NCI-H1105 treated with DMSO at 0.1 percent for 48 hours (cell line): ENCODE measurements around the gene SHROOM3.
"Not testable (repeated sequence)": the region's sequence is repeated elsewhere in the genome, so short reads cannot be mapped to it uniquely, and the experiment has no call there.

Experiments
- DNase-seq: peaks from one replicate; lab custom pipeline; 2025; lab: John Stamatoyannopoulos, UW

Gene SHROOM3

GRCh38 chr4:76723924-76724323, 288.9 kb downstream of the SHROOM3 start:
- DNase-seq: no peak

DNA sequence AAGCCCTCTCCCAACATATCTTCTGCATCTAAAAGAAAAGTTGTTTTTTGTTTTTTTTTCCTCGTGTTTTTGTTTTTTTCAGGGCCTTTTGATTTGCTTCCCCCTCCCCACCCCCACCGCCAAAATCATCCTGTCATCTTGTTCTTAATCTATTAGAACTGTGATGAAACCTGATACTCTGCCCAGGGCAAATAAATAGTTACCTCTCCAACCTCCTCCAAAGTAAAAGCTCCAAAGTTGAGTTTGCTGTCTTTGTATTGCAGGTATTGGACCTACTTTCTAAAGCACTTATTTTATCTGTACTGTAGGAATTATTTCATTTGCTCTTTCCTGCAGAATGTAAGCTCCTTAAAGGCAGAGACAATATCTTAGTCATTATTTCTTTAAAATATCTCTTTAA, 290.0 kb downstream of the SHROOM3 start:
- DNase-seq: peak; percentile 14

- no peak for DNase-seq
Observed at GRCh38 chr4:76726176-76726575, 291.1 kb downstream of the SHROOM3 start.

GRCh38 chr4:76726631-76727030, 291.6 kb downstream of the SHROOM3 start:
- no peak for DNase-seq

- not testable (repeated sequence) for DNase-seq
Observed at GRCh38 chr4:76727934-76728333, 292.9 kb downstream of the SHROOM3 start.

DNA sequence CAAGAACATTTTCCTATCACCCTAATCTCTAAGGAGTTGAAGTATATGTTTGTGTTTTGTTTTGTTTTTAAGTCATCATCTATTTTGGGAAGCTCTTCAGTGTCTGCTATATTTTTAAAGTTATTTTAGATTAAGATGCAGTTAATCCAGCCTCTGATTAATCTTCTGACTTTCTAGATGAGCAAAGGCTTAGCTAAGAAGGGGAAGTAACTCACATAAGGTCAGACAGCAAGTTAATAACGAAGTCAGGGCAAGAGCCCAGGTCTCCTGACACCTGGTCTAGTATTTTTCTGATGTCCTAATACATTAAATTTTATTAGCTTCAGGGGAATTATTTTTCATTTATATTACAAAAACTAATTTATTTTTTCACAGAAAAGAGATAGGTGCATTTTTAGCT, 294.4 kb downstream of the SHROOM3 start:
- DNase-seq: no peak

DNA sequence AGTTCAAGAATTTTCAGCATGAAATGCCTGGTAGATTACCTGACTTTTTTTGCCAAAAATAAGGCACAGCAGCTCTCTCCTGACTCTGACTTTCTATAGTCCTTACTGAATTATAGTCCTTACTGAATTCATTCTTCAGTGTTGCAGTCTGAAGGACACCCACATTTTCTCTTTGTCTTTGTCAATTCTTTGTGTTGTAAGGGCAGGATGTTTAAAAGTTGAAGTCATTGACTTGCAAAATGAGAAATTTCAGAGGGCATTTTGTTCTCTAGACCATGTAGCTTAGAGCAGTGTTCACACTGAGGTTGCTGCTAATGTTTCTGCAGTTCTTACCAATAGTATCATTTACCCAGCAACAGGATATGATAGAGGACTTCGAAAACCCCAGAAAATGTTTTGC, 295.0 kb downstream of the SHROOM3 start:
- DNase-seq: no peak

- DNase-seq: no peak
Observed at GRCh38 chr4:76732246-76732645, 297.2 kb downstream of the SHROOM3 start.

DNA sequence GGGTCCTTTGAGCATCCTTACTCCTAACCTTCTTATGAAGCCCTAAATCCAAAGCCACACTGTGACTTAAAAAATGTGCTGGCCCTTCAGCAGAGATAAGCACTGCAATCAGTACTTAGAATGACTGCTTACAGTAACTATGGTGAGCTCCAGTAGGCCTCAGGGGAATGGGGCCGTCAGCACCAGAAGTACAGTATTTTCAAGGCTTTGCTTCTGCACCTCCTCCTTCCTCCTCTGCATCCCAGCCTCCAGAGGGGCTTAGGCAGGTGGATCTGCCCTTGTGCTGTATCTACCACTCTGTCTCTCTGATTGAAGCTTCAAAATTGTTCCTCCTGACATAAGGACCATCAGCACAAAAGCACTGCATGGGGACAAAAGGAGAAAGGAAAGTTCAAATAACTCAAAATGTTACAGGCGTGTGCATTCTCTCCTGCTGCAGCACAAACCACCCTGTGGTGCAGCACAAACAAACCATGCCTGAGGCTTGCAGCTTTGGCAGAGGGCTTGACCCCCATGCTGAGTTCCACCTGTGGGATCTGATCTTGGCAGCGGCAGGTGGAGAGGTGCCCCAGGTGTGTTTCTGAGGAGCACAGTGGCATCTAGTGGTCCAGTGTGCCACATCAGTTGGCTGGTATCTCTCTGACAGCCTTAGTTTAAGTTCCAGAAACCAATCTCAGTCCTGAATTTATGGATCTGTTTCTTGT, 298.2 kb downstream of the SHROOM3 start:
- DNase-seq: no peak

GRCh38 chr4:76736414-76736813, 301.4 kb downstream of the SHROOM3 start:
- DNase-seq: no peak

GRCh38 chr4:76737180-76737579, 302.2 kb downstream of the SHROOM3 start:
- no peak for DNase-seq

DNA sequence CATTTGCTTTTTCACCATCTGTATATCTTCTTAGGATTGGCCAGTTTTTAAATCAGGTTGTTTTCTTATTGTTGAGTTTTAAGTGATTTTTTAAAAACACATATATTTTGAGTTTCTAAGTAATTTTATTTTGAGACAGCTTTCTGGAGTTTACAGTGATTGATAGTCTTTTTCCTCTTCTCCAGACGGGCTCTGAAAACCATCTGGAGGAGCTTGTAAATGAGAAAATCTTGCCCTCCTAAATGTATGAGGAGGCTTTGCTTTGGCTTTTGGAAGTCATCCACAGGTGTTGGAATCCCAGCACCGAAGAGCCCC, 302.7 kb downstream of the SHROOM3 start:
- no peak for DNase-seq

GRCh38 chr4:76738086-76738931, 303.3 kb downstream of the SHROOM3 start:
- DNase-seq: no peak

GRCh38 chr4:76740192-76740591, 305.2 kb downstream of the SHROOM3 start:
- no peak for DNase-seq

- no peak for DNase-seq
Observed at GRCh38 chr4:76740866-76741662, 306.0 kb downstream of the SHROOM3 start.

DNA sequence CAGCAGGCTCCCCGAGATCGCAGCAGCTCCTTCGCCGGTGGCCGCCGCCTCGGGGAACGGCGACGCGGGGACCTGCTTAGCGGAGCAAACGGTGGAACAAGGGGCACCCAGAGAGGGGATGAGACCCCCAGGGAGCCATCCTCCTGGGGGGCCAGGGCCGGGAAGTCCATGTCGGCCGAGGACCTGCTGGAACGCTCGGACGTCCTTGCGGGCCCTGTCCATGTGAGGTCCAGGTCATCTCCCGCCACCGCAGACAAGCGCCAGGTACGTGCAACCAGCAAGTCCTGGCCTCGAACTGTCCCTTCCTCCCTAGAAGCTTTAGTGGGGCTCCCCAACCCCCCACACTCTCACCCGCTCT, 306.6 kb downstream of the SHROOM3 start:
- no peak for DNase-seq

DNA sequence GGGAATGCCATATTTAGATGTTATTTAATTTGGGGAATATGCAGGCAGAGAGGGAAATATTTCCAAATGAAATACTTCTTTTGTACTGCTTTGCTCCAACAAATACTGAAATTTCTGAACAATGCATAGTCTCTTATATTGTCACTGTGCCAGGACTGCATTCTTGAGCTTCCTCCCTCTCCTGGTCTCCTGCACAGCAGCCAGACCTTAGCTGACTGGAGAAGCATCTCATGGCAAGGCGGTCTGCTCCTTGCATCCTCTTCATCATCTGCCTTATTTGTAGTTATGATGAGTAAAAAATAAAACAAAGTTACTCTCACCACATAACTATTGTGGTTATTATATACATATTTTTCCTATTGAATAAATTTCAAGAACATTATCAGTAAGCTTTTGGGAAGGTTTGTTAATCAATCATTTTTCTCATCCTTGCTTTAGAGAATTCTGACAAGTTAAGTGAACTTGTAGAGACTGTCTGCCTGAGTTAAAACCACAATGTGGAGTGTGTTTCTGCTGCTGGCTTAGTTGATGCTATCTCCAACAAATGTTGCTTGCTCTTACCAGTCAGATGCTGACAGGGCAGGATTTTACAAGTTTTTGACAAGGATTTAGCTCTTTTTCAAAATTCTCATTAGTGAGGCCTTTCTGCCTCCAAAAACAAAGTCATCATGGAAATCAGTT, 309.4 kb downstream of the SHROOM3 start:
- DNase-seq: no peak

GRCh38 chr4:76745240-76745639, 310.2 kb downstream of the SHROOM3 start:
- DNase-seq: no peak

DNA sequence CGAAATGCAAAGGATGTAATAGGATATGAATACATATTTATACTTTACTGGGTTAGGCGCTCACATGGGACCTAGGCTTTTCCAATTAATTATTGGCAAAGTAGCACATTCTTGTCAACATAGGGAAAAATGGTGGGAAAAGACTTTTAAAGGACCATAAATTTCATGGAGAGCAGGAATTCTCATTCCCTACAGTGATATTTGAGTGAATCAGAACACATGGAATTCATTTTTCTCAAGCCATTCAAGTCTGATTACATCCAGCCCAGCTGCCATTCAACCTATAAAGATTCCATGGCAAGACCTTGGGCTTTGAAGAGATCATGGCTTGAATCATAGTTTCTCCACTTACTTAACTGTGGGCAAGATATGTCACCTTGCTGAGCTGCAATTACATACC, 312.5 kb downstream of the SHROOM3 start:
- no peak for DNase-seq

DNA sequence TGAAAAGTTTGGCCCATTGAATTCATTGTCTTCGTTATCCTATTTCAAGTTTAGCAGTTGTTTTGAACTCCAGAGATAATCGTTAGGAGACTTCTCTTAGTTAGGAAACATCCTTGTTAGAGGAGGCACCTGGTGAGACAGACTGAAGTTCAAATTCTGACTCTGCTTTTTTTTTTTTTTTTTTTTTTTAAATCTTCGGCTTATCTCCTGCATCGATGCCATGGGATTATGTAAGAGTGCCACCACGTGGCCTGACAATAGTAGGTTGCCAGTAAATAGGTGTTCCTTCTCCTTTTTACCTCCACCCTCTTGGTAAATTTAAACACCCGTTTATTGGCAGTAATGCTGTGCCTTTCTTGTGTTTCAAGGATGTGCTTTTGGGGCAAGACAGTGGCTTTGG, 313.6 kb downstream of the SHROOM3 start:
- DNase-seq: peak; percentile 6

DNA sequence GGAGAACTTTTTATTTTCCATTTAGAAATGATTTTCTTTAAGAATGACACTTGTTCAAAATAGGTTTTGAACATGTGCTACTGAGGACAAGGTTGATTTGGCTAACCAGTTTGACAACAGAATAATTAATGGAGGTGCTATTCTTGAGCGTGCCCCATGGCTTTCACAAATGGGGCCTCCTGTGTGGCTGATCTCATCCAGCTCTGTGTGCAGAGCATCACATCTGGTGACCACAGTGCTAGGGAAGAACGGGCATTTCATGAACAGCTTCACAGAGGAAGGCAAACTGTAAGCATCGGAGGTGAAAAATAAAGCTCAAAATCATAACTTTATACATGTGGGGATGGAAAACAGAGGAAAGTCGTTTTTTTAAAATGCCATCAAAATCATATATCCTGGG, 314.3 kb downstream of the SHROOM3 start:
- DNase-seq: no peak

DNA sequence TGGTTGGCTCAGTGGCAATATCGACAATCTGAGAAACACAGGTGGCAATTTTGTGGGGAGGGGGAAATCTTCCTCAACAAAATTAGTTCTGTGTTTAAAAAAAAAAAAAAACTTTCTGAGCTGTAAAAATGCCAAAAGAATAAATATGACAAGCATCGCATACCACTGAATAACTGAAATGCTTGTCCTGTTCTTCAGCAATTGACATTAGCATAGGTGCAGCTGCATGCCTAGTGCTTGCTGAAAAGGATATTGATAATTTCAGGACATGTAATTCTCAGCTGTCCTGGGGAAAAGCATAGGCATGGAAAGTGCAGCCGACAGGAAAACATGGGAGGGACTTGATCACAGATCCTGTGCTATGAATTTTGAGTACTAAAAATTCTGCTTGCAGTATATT, 315.7 kb downstream of the SHROOM3 start:
- no peak for DNase-seq
